Esophagus (tissue), 2 donors: ENCODE results near the gene FBLIM1. TPM values are rescaled to one million over a fixed set of nuclear protein-coding genes. Genes with fewer than 3 reads are reported as not detected.

Source experiments
- polyA plus RNA-seq, 2 donors: library from polyadenylated mRNA; stranded (reverse); fragments of 200-250 nt; gene quantifications; one replicate each; pipeline ENCODE4 v1.2.3, GENCODE V29; 2013
- donor health status: healthy with polysubstance abuse.
- donor health status: Bipolar disorder and iron deficiency.

FBLIM1 gene
- polyA plus RNA-seq, 2 donors = 17.7 to 20.5 TPM

Other genes starting within 250 kb of the FBLIM1 start
- gene CASP9, start 234.6 kb upstream of the FBLIM1 start, polyA plus RNA-seq = 10 to 100 TPM; 10.3 to 10.4 TPM
- 1 to 10 TPM; 3.1 to 6.1 TPM for gene DNAJC16, start 231.9 kb upstream of the FBLIM1 start, polyA plus RNA-seq
- gene AGMAT, start 173.7 kb upstream of the FBLIM1 start, polyA plus RNA-seq = under 1 TPM; 0.16 to 0.27 TPM
- gene DDI2, start 141.3 kb upstream of the FBLIM1 start, polyA plus RNA-seq = 10 to 100 TPM in 1 of 2 donors, 1 to 10 TPM in 1; 9.6 to 15.3 TPM
- gene PLEKHM2, start 74.5 kb upstream of the FBLIM1 start, polyA plus RNA-seq = 10 to 100 TPM; 34.5 to 40.7 TPM
- gene SLC25A34, start 22.5 kb upstream of the FBLIM1 start, polyA plus RNA-seq = 1 to 10 TPM in 1 of 2 donors, under 1 TPM in 1; 0.46 to 2.7 TPM
- gene TMEM82, start 16.3 kb upstream of the FBLIM1 start, polyA plus RNA-seq = not detected
- 1 to 10 TPM; 1.9 to 2.0 TPM for gene UQCRHL, start 48.9 kb downstream of the FBLIM1 start, polyA plus RNA-seq
- 10 to 100 TPM; 14.4 to 15.3 TPM for gene SPEN, start 88.9 kb downstream of the FBLIM1 start, polyA plus RNA-seq
- 10 to 100 TPM; 27.8 to 41.7 TPM for gene ZBTB17, start 217.3 kb downstream of the FBLIM1 start, polyA plus RNA-seq
- gene SRARP, start 245.4 kb downstream of the FBLIM1 start, polyA plus RNA-seq = not detected